Activated T-cell treated with anti-CD3 and anti-CD28 coated beads, Interleukin-2, amount 50 U/mL, for 4 hours (primary cell): ENCODE results near the gene TP53RK. TPM values are rescaled to one million over a fixed set of nuclear protein-coding genes. Genes with fewer than 3 reads are reported as not detected.

Source experiments
- ATAC-seq, 2 donors: fragments of 200-7000 bp; cut with Tn5 transposase; one replicate each; pipeline ENCODE4 v1.10.0; 2021
- DNase-seq: peaks from one replicate; pipeline ENCODE4 v3.0.0-alpha.2; 2020
- H3K27me3 Mint-ChIP-seq: one replicate; pipeline ENCODE4 v1.8.0; 2021; ENCODE audit warnings: low read depth, mixed read lengths
- H3K36me3 Mint-ChIP-seq: one replicate; pipeline ENCODE4 v1.8.0; 2022; ENCODE audit warnings: mixed read lengths; ENCODE audit not compliant: insufficient read depth
- H3K4me1 Mint-ChIP-seq: one replicate; pipeline ENCODE4 v1.8.0; 2021; ENCODE audit warnings: low read depth, mixed read lengths
- H3K4me3 Mint-ChIP-seq: one replicate; pipeline ENCODE4 v1.8.0; 2021; ENCODE audit warnings: mild to moderate bottlenecking, moderate library complexity, mixed read lengths
- H3K9me3 Mint-ChIP-seq: one replicate; pipeline ENCODE4 v1.8.0; 2021; ENCODE audit warnings: mixed read lengths
- total RNA-seq, 3 donors: library from RNA; stranded (reverse); gene quantifications; one replicate each; pipeline ENCODE4 v1.2.1, GENCODE V29; 2021

TP53RK gene
- total RNA-seq, 3 donors from 2014 or later, result 12.9 to 14.1 (median 14.1) TPM

- Mint-ChIP-seq H3K4me3 (no peak overlapping the region), H3K9me3 (no peaks in the 10 kb centered on the region), H3K27me3 (peaks cover 70% of the 10 kb centered on the region), H3K36me3 (no peaks in the 10 kb centered on the region), H3K4me1 (peaks cover 8% of the 10 kb centered on the region)
- no peak for ATAC-seq
- no peak for DNase-seq
Measured at GRCh38 chr20:46712056-46712636, 22.9 kb upstream of the TP53RK start.

DNA sequence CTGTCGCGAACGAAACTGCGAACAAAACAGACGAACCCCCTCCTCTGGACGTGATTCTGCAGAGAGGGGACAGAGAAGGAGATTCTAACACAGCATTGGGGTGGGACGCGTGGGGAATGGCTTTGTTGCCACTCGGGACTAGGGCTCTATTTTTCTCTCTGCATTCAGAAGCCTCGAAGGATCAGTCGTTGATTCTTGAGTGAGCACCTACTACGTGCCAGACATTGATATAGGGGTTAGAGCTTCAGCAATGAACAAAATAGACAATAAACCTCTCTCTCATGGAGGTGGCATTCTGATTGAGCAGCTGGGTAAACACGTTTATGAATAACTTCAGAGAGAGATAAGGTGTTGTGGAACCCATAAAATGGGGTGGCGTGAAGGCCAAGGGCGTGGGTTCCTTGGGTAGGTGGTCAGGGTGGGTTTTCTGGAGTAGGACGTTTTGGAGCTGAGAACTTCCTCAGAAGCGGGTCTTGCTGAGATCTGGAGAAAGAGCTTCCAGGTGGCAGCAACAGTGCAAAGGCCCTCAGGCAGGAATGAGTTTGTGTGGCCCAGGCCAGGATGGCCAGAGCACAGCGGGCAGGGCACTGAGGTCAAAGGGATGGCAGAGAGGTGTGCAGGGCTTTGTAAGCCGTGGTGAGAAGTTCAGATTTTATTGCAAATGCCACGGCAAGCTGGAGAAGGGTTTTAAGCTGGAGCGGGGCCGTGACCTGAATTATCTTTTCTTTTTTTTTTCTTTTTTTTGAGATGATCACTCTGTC, 21.1 kb upstream of the TP53RK start:
- peaks cover 8% of the 10 kb centered on the region for H3K4me1 Mint-ChIP-seq
- H3K4me3 Mint-ChIP-seq, result peak overlapping the region; percentile 71
- no peaks in the 10 kb centered on the region for H3K36me3 Mint-ChIP-seq
- peaks cover 73% of the 10 kb centered on the region for H3K27me3 Mint-ChIP-seq
- DNase-seq (no peak), ATAC-seq (no peak)
- H3K9me3 Mint-ChIP-seq, result peaks cover 11% of the 10 kb centered on the region

- ATAC-seq (peak; percentile 43 to 74), DNase-seq (no peak)
- Mint-ChIP-seq H3K27me3 (peaks cover 68% of the 10 kb centered on the region), H3K4me3 (peak within 1 kb of the TSS; percentile 71), H3K36me3 (no peaks in the 10 kb centered on the region), H3K9me3 (peaks cover 15% of the 10 kb centered on the region), H3K4me1 (peaks cover 8% of the 10 kb centered on the region)
Measured at GRCh38 chr20:46709459-46710152, 20.4 kb upstream of the TP53RK start, which contains the start of gene SLC2A10. Gene SLC2A10, plus strand, starts transcription at chr20:46709649. Its CDS starts 88 bp downstream, at chr20:46709737.

GRCh38 chr20:46709055-46709458, 19.8 kb upstream of the TP53RK start:
- Mint-ChIP-seq H3K9me3 (peaks cover 15% of the 10 kb centered on the region), H3K36me3 (no peaks in the 10 kb centered on the region), H3K27me3 (peaks cover 65% of the 10 kb centered on the region), H3K4me1 (peaks cover 8% of the 10 kb centered on the region), H3K4me3 (peak overlapping the region; percentile 27)
- DNase-seq (no peak), ATAC-seq (no peak)

- H3K4me3 Mint-ChIP-seq, result no peak overlapping the region
- no peak for DNase-seq
Measured at GRCh38 chr20:46708172-46708860, 19.1 kb upstream of the TP53RK start.

GRCh38 chr20:46706242-46706641, 17.0 kb upstream of the TP53RK start:
- Mint-ChIP-seq H3K4me3 (no peak overlapping the region), H3K27me3 (peaks cover 52% of the 10 kb centered on the region), H3K9me3 (peaks cover 15% of the 10 kb centered on the region), H3K36me3 (no peaks in the 10 kb centered on the region), H3K4me1 (peaks cover 8% of the 10 kb centered on the region)
- ATAC-seq (no peak), DNase-seq (no peak)

More at GRCh38 chr20:46708172-46708860, 19.1 kb upstream of the TP53RK start:
- H3K36me3 Mint-ChIP-seq, result no peaks in the 10 kb centered on the region
- H3K9me3 Mint-ChIP-seq, result peaks cover 15% of the 10 kb centered on the region
- peaks cover 61% of the 10 kb centered on the region for H3K27me3 Mint-ChIP-seq
- no peak for ATAC-seq
- peaks cover 8% of the 10 kb centered on the region for H3K4me1 Mint-ChIP-seq

GRCh38 chr20:46705378-46705729, 16.1 kb upstream of the TP53RK start:
- DNase-seq, result no peak
- Mint-ChIP-seq H3K4me3 (no peak overlapping the region), H3K9me3 (peaks cover 15% of the 10 kb centered on the region)

DNA sequence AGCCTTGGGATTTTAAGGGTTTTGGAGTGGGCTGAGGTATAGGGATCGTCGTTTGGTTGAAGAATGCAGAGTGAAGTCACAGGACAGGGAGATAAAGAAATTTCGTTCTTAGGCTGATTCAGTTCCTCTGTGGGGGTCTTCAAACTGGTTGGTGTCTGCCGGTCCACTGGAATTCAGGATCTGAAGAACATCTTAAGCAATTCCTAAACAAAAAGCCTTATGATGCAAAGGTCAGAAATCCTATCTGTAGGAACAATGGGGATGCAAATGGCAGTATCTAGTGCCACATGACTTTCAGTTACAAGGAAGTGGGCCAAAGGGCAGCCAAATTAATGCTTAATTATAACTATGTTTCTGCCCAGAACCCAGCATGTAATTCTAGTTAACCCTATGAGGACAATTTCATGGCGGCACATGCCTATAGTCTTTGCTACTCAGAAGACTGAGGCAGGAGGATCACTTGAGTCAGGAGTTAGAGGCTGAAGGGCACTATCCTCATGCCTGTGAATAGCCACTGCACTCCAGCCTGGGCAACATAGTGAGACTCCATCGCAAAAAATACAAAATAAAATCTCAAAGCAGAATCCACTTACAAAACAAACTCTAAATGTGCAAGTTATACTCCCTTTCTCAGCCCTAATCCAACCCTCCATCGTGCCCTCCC, 15.6 kb upstream of the TP53RK start:
- peaks cover 15% of the 10 kb centered on the region for H3K9me3 Mint-ChIP-seq
- DNase-seq (no peak), ATAC-seq (no peak)
- H3K36me3 Mint-ChIP-seq, result no peaks in the 10 kb centered on the region
- peaks cover 4% of the 10 kb centered on the region for H3K4me1 Mint-ChIP-seq
- H3K4me3 Mint-ChIP-seq, result no peak overlapping the region
- peaks cover 46% of the 10 kb centered on the region for H3K27me3 Mint-ChIP-seq

More at GRCh38 chr20:46705378-46705729, 16.1 kb upstream of the TP53RK start:
- Mint-ChIP-seq H3K4me1 (peaks cover 8% of the 10 kb centered on the region), H3K36me3 (no peaks in the 10 kb centered on the region), H3K27me3 (peaks cover 49% of the 10 kb centered on the region)
- no peak for ATAC-seq

DNA sequence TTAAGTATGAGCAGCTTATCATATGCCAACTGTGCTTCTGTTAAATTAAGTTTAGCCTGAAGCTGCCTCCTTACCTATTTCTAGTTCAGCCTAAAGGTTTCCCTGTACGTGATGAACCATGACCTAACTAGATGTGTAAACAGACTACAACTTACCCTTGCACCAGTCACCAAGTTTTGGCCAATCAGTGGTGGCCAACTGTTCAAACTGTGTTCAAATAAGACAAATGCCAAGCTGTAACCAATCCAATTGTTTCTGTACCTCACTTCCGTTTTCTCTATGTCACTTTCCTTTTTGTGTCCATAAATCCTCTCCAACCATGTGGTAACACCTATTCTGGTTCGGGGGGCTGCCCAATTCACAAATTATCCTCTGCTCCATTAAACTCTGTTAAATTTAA, 14.2 kb upstream of the TP53RK start:
- no peaks in the 10 kb centered on the region for H3K4me1 Mint-ChIP-seq
- no peak overlapping the region for H3K4me3 Mint-ChIP-seq
- no peak for ATAC-seq
- peaks cover 40% of the 10 kb centered on the region for H3K27me3 Mint-ChIP-seq
- no peak for DNase-seq
- no peaks in the 10 kb centered on the region for H3K36me3 Mint-ChIP-seq
- peaks cover 15% of the 10 kb centered on the region for H3K9me3 Mint-ChIP-seq

DNA sequence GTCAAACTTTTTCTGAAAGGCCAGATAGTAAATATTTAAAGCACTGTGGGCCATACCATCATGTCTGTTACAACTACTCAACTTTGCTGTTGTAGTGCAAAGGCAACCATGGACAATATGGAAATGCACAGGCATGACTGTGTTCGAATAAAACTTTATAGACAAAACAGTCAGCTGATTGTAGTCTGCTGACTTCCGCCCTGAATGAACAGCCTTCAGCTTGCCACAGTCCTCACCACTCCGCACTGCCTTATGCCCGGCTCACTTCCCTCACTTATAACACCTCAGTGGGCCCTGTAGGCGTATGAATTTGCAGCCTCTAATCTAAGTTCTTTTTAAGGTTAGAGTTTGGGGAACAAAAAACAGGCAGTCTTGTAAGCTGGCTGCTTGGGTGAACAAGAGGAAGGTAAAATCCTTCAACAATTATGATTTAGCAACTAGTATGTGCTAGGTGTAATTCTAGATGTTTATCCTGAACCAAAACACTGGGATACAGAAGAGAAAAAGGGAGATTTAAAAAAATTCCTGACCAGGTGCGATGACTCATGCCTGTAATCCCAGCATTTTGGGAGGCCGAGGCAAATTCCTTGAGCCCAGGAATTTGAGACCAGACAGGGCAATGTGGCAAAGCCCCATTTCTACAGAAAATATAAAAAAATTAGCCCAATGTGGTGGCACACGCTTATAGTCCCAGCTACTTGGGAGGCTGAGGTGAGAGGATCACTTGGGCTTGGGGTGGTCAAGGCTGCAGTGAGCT, 13.4 kb upstream of the TP53RK start:
- Mint-ChIP-seq H3K9me3 (peaks cover 15% of the 10 kb centered on the region), H3K36me3 (no peaks in the 10 kb centered on the region), H3K27me3 (peaks cover 33% of the 10 kb centered on the region), H3K4me1 (no peaks in the 10 kb centered on the region), H3K4me3 (no peak overlapping the region)
- no peak for ATAC-seq
- no peak for DNase-seq

GRCh38 chr20:46701986-46702385, 12.7 kb upstream of the TP53RK start:
- no peaks in the 10 kb centered on the region for H3K4me1 Mint-ChIP-seq
- H3K9me3 Mint-ChIP-seq, result peaks cover 15% of the 10 kb centered on the region
- H3K36me3 Mint-ChIP-seq, result no peaks in the 10 kb centered on the region
- no peak for ATAC-seq
- DNase-seq, result no peak
- H3K27me3 Mint-ChIP-seq, result peaks cover 35% of the 10 kb centered on the region
- H3K4me3 Mint-ChIP-seq, result no peak overlapping the region

DNA sequence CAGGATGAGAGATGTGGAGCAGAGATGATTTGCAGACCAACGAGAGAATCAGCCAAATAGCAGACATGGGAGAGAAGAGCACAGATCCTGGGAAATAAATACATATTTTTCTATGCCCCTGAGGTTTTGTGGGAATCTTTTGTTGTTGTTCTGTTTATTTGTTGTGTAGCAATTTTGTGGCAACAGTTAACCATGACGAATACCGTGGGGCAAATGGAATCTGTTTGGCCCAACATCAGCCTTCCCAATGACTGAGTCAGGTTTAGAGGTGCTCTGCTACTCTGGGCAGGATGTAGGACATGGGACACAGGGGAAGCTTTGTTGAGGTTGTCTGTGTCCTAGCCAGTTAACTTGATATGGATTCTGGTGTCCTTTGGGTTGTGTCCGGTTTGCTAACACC, 12.3 kb upstream of the TP53RK start:
- Mint-ChIP-seq H3K9me3 (peaks cover 11% of the 10 kb centered on the region), H3K27me3 (peaks cover 35% of the 10 kb centered on the region), H3K36me3 (no peaks in the 10 kb centered on the region), H3K4me3 (no peak overlapping the region), H3K4me1 (no peaks in the 10 kb centered on the region)
- ATAC-seq (no peak), DNase-seq (no peak)

DNA sequence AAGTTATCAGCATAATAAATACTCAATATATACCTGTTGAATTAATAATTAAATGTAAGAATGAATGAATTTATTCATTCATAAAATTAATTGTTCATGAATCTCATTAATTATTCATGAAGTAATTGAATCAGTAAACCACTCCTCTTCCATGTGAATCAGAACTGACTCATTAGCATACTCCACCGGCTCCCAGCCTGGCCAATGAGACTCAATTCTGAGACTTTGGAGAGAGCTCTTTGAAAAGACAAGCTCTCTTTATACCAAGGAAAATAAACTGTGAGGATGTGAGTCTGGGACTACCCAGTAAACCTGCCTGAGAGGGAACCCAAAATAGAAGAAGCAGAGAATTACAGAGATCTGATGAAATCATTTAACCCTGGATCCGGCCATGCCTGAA, 11.8 kb upstream of the TP53RK start:
- ATAC-seq, result no peak
- Mint-ChIP-seq H3K9me3 (peaks cover 6% of the 10 kb centered on the region), H3K27me3 (peaks cover 35% of the 10 kb centered on the region), H3K36me3 (no peaks in the 10 kb centered on the region), H3K4me1 (no peaks in the 10 kb centered on the region), H3K4me3 (no peak overlapping the region)
- no peak for DNase-seq
